GM19467 (cell line): ENCODE measurements around the gene G6PC1.

Source experiments
- ATAC-seq: cut with Tn5 transposase; IDR thresholded peaks from one replicate; pipeline ENCODE4 v1.9.1; 2021; ENCODE audit warnings: mild to moderate bottlenecking, moderate library complexity; ENCODE audit not compliant: unreplicated experiment

G6PC1 gene

GRCh38 chr17:42929497-42929844 is 28.9 kb downstream of the G6PC1 start:
- ATAC-seq = no peak

GRCh38 chr17:42937712-42938596 is 37.4 kb downstream of the G6PC1 start:
- no peak for ATAC-seq

GRCh38 chr17:42944211-42944610 is 43.6 kb downstream of the G6PC1 start:
- no peak for ATAC-seq

GRCh38 chr17:42946812-42947211 is 46.2 kb downstream of the G6PC1 start:
- no peak for ATAC-seq

GRCh38 chr17:42950044-42950783 is 49.6 kb downstream of the G6PC1 start:
- no peak for ATAC-seq
